ENCODE data around the gene PIGA. TPM values are rescaled to one million over a fixed set of nuclear protein-coding genes. Genes with fewer than 3 reads are reported as not detected.

PIGA gene
- total RNA-seq, 1 donor from 2014 or later, result 14.0 TPM

DNA sequence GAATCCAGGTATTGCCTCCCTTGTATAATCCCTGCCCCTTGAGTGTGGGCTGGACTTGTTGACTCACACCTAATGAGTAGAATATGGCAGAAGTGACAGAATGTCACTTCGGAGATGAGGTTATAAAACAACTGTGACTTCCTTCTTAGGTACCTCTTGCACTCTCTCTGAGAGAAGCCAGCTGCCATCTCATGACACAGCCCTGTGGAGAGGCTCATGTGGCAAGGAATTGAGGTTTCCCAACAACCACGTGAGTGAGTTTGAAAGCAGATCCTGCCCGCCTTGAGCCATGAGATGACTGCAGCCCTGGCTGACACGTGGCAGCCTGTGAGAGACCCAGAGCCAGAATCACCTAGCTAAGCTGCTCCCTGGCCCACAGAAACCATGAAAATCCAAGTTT, 33.4 kb downstream of the PIGA start:
- no peaks in the 10 kb centered on the region for H3K4me1 Mint-ChIP-seq (ENCODE audit: low read depth, unreplicated experiment)
- no peak for DNase-seq (ENCODE audit: low read depth)
- no peak overlapping the region for H3K4me2 ChIP-seq (ENCODE audit: low read length)

DNA sequence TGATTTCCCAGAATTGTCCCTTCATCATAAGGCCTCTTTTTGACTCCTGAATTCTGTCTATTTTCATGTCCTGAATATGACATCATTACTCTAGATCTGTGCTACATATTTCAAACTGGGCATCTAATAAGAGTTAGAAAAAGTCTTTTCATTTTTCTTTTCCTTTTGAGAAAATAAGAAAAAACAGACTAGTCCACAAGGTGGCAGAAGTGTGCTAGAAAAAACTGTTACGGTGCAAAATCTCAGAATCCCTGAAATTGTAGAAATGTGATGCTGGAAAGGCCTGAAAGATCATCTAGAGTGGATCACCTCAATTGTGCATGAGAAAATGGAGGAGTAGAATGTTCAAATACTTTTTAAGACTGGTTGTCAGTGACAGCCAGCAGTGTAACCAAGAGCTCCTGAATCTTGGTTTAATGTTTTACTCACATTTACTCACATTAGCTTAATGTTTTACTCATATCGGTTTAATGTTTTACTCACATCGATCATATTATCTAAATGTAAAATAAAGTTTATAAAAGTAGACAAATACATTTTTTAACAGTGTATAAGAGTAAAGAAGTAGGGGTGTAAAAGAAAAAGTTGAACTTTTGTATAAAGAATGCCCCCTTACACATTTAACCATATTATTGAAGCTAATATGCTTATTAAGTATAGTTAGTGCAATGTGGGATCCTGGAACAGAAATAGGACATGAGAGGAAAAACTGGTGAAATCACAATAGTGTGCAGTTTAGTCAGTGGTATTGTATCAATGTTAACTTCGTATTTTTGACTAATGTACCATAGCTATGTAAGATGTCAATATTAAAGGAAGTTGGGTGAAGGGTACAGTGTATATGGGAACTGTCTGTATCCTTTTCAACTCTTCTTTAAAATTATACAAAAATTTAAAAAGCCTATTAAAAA, 35.1 kb downstream of the PIGA start:
- Histone ChIP-seq H3K79me2 (ENCODE audit: insufficient read depth, low read length) (no peaks in the 10 kb centered on the region), H3K4me2 (ENCODE audit: low read length) (no peak overlapping the region), H4K20me1 (ENCODE audit: insufficient read depth, low read length) (no peaks in the 10 kb centered on the region), H3K9me3 (ENCODE audit: insufficient read depth, low read depth, low read length) (no peaks in the 10 kb centered on the region), H3K27ac (ENCODE audit: low read depth, low read length) (no peak overlapping the region), H2AFZ (ENCODE audit: low read depth, low read length) (no peak overlapping the region), H3K36me3 (ENCODE audit: insufficient read depth, low read length) (no peaks in the 10 kb centered on the region), H3K9ac (ENCODE audit: low read length) (no peak overlapping the region), H3K4me3 (ENCODE audit: insufficient read depth, low read depth, low read length) (no peak overlapping the region), H3K27me3 (ENCODE audit: insufficient read depth, low read length) (no peaks in the 10 kb centered on the region), H3K4me1 (ENCODE audit: insufficient read depth, low read length) (no peaks in the 10 kb centered on the region)
- no peaks in the 10 kb centered on the region for H3K27me3 Mint-ChIP-seq (ENCODE audit: low read depth, unreplicated experiment)
- no peaks in the 10 kb centered on the region for H3K36me3 Mint-ChIP-seq (ENCODE audit: low read depth, unreplicated experiment)
- H3K4me3 Mint-ChIP-seq (ENCODE audit: unreplicated experiment), result no peak overlapping the region
- FAIRE-seq (peak; percentile 99), DNase-seq (ENCODE audit: low read depth) (no peak)
- H3K9me3 Mint-ChIP-seq (ENCODE audit: unreplicated experiment), result no peaks in the 10 kb centered on the region
- H3K27ac Mint-ChIP-seq (ENCODE audit: unreplicated experiment), result no peak overlapping the region
- no peaks in the 10 kb centered on the region for H3K4me1 Mint-ChIP-seq (ENCODE audit: low read depth, unreplicated experiment)
- TF ChIP-seq, protein P1, sequence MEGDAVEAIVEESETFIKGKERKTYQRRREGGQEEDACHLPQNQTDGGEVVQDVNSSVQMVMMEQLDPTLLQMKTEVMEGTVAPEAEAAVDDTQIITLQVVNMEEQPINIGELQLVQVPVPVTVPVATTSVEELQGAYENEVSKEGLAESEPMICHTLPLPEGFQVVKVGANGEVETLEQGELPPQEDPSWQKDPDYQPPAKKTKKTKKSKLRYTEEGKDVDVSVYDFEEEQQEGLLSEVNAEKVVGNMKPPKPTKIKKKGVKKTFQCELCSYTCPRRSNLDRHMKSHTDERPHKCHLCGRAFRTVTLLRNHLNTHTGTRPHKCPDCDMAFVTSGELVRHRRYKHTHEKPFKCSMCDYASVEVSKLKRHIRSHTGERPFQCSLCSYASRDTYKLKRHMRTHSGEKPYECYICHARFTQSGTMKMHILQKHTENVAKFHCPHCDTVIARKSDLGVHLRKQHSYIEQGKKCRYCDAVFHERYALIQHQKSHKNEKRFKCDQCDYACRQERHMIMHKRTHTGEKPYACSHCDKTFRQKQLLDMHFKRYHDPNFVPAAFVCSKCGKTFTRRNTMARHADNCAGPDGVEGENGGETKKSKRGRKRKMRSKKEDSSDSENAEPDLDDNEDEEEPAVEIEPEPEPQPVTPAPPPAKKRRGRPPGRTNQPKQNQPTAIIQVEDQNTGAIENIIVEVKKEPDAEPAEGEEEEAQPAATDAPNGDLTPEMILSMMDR (IDR thresholded peaks at IDR 0.05; ENCODE audit: insufficient read depth, low read depth, low read length), result peak; percentile 30
- TF ChIP-seq EZH2 (IDR thresholded peaks at IDR 0.05; ENCODE audit: insufficient read depth, low read length), result no peak

More for the DNA sequence above, 33.4 kb downstream of the PIGA start:
- Histone ChIP-seq H3K4me3 (ENCODE audit: insufficient read depth, low read depth, low read length) (no peak overlapping the region), H3K36me3 (ENCODE audit: insufficient read depth, low read length) (no peaks in the 10 kb centered on the region), H2AFZ (ENCODE audit: low read depth, low read length) (no peak overlapping the region), H3K27ac (ENCODE audit: low read depth, low read length) (no peak overlapping the region), H4K20me1 (ENCODE audit: insufficient read depth, low read length) (no peaks in the 10 kb centered on the region), H3K9me3 (ENCODE audit: insufficient read depth, low read depth, low read length) (no peaks in the 10 kb centered on the region), H3K4me1 (ENCODE audit: insufficient read depth, low read length) (no peaks in the 10 kb centered on the region), H3K79me2 (ENCODE audit: insufficient read depth, low read length) (no peaks in the 10 kb centered on the region), H3K9ac (ENCODE audit: low read length) (no peak overlapping the region), H3K27me3 (ENCODE audit: insufficient read depth, low read length) (no peaks in the 10 kb centered on the region)
- H3K36me3 Mint-ChIP-seq (ENCODE audit: low read depth, unreplicated experiment), result no peaks in the 10 kb centered on the region
- H3K9me3 Mint-ChIP-seq (ENCODE audit: unreplicated experiment), result no peaks in the 10 kb centered on the region
- H3K27ac Mint-ChIP-seq (ENCODE audit: unreplicated experiment), result no peak overlapping the region
- no peak for FAIRE-seq
- H3K4me3 Mint-ChIP-seq (ENCODE audit: unreplicated experiment), result no peak overlapping the region
- TF ChIP-seq, protein P1 (IDR thresholded peaks at IDR 0.05; ENCODE audit: insufficient read depth, low read depth, low read length), result no peak
- no peaks in the 10 kb centered on the region for H3K27me3 Mint-ChIP-seq (ENCODE audit: low read depth, unreplicated experiment)

DNA sequence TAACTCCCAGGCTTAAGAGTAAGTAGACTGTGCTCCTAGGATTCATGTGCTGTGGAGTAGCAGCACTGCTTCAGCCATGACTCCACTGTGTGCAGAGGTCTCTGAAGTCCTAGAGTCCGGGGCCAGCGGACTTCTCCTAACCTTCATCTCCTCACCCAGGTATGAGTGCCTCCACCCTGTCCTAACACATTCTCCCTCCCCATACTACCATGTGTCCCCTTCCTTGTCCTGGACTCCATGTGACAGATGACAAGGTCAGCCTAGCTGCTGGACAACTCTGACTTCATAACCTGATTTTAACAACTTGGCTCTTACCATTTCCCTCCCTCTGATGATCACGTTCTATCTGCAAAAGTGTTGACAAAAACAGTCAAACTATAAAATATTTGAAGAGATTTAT, 36.5 kb downstream of the PIGA start:
- no peaks in the 10 kb centered on the region for H3K4me1 ChIP-seq (ENCODE audit: insufficient read depth, low read length)
- H3K79me2 ChIP-seq (ENCODE audit: insufficient read depth, low read length), result no peaks in the 10 kb centered on the region
- H3K4me3 ChIP-seq (ENCODE audit: insufficient read depth, low read depth, low read length), result no peak overlapping the region
- no peak for FAIRE-seq
- Mint-ChIP-seq H3K36me3 (ENCODE audit: low read depth, unreplicated experiment) (no peaks in the 10 kb centered on the region), H3K27ac (ENCODE audit: unreplicated experiment) (no peak overlapping the region), H3K27me3 (ENCODE audit: low read depth, unreplicated experiment) (no peaks in the 10 kb centered on the region), H3K9me3 (ENCODE audit: unreplicated experiment) (no peaks in the 10 kb centered on the region), H3K4me3 (ENCODE audit: unreplicated experiment) (no peak overlapping the region), H3K4me1 (ENCODE audit: low read depth, unreplicated experiment) (no peaks in the 10 kb centered on the region)
- no peak overlapping the region for H3K27ac ChIP-seq (ENCODE audit: low read depth, low read length)
- no peak overlapping the region for H3K4me2 ChIP-seq (ENCODE audit: low read length)
- DNase-seq (ENCODE audit: low read depth), result no peak
- H3K9ac ChIP-seq (ENCODE audit: low read length), result no peak overlapping the region
- no peak overlapping the region for H2AFZ ChIP-seq (ENCODE audit: low read depth, low read length)
- H3K9me3 ChIP-seq (ENCODE audit: insufficient read depth, low read depth, low read length), result no peaks in the 10 kb centered on the region
- TF ChIP-seq, protein P1 (IDR thresholded peaks at IDR 0.05; ENCODE audit: insufficient read depth, low read depth, low read length), result no peak
- TF ChIP-seq EZH2 (IDR thresholded peaks at IDR 0.05; ENCODE audit: insufficient read depth, low read length), result no peak
- H3K36me3 ChIP-seq (ENCODE audit: insufficient read depth, low read length), result no peaks in the 10 kb centered on the region
- no peaks in the 10 kb centered on the region for H3K27me3 ChIP-seq (ENCODE audit: insufficient read depth, low read length)
- no peaks in the 10 kb centered on the region for H4K20me1 ChIP-seq (ENCODE audit: insufficient read depth, low read length)
